A673 (cell line): ENCODE results near the gene CLDN18. TPM values are rescaled to one million over a fixed set of nuclear protein-coding genes. Genes with fewer than 3 reads are reported as not detected.

Experiments used
- BruUV-seq: library from RNA; stranded (reverse); fragments of 400-500 nt; replicated peaks from 2 replicates; lab custom pipeline; 2021; lab: Mats Ljungman, UMichigan
- CTCF ChIA-PET: fragments of 300-600 bp; sonication (Branson Sonifier 250); formaldehyde crosslinking; loops from one replicate; lab custom pipeline; 2022; ENCODE audit warnings: antibody characterized with exemption; lab: Charles Lee
- POLR2A ChIA-PET: fragments of 300-600 bp; sonication (Branson Sonifier 250); formaldehyde crosslinking; loops from one replicate; lab custom pipeline; 2022; ENCODE audit warnings: antibody characterized with exemption; ENCODE audit not compliant: low non-redundant PET; lab: Charles Lee
- DNase-seq: peaks from one replicate; pipeline ENCODE4 v3.0.0-alpha.2; 2015; ENCODE audit warnings: low spot score
- H3K27ac ChIP-seq: fragments of 200-600 bp; sonication (generic); 2 replicates; pipeline ENCODE4 v1.5.1; 2016; ENCODE audit warnings: mixed run types, low read depth, mild to moderate bottlenecking, mixed read lengths, antibody characterized with exemption, low read length; ENCODE audit not compliant: poor library complexity, severe bottlenecking
- H3K27me3 ChIP-seq: fragments of 200-600 bp; sonication (generic); replicated peaks from 2 replicates; pipeline ENCODE4 v1.6.1; 2017; ENCODE audit warnings: mixed run types, low read depth, mild to moderate bottlenecking, mixed read lengths, antibody characterized with exemption, low read length; ENCODE audit not compliant: insufficient read depth, poor library complexity
- H3K36me3 ChIP-seq: fragments of 200-600 bp; sonication (generic); 2 replicates; pipeline ENCODE4 v1.6.1; 2016; ENCODE audit warnings: mixed run types, mild to moderate bottlenecking, mixed read lengths, antibody characterized with exemption, low read length; ENCODE audit not compliant: insufficient read depth, poor library complexity, severe bottlenecking
- H3K4me1 ChIP-seq: fragments of 200-600 bp; sonication (generic); 2 replicates; pipeline ENCODE4 v1.6.1; 2017; ENCODE audit warnings: mixed run types, mild to moderate bottlenecking, mixed read lengths, antibody characterized with exemption, low read length; ENCODE audit not compliant: insufficient read depth, poor library complexity, severe bottlenecking
- H3K4me3 ChIP-seq: fragments of 200-600 bp; sonication (generic); 2 replicates; pipeline ENCODE4 v1.5.1; 2016; ENCODE audit warnings: low read depth, mixed run types, mild to moderate bottlenecking, mixed read lengths, low read length; ENCODE audit not compliant: poor library complexity, severe bottlenecking
- H3K9me3 ChIP-seq: fragments of 200-600 bp; sonication (generic); 2 replicates; pipeline ENCODE4 v1.6.1; 2016; ENCODE audit warnings: mixed run types, low read depth, mild to moderate bottlenecking, mixed read lengths, antibody characterized with exemption, low read length; ENCODE audit not compliant: poor library complexity, severe bottlenecking
- EZH2 ChIP-seq: fragments of 200-600 bp; sonication (generic); IDR thresholded peaks from 2 replicates; pipeline ENCODE4 v1.6.1; 2017; ENCODE audit warnings: borderline replicate concordance, low read depth, mild to moderate bottlenecking, mixed read lengths, antibody characterized with exemption, low read length; ENCODE audit not compliant: poor library complexity, severe bottlenecking
- intact Hi-C: fragments of 100-400 bp; cut with micrococcal nuclease; formaldehyde crosslinking; loops from one replicate; pipeline ENCODE4 v1.10.0; 2022; ENCODE audit not compliant: unreplicated experiment
- total RNA-seq: library from RNA; stranded (reverse); gene quantifications from 2 replicates; pipeline ENCODE4 v1.2.3, GENCODE V29; 2021
- TF ChIP-seq, protein P1 (sequence below): fragments of 300-800, 200-600 bp; sonication (generic); conservative IDR thresholded peaks from 2 replicates; pipeline ENCODE4 v1.5.1; 2017; ENCODE audit warnings: low read depth, mild to moderate bottlenecking, antibody characterized with exemption, low read length, moderate library complexity, mixed read lengths

The CLDN18 gene
- total RNA-seq, 1 experiment from 2014 or later, result not detected

DNA sequence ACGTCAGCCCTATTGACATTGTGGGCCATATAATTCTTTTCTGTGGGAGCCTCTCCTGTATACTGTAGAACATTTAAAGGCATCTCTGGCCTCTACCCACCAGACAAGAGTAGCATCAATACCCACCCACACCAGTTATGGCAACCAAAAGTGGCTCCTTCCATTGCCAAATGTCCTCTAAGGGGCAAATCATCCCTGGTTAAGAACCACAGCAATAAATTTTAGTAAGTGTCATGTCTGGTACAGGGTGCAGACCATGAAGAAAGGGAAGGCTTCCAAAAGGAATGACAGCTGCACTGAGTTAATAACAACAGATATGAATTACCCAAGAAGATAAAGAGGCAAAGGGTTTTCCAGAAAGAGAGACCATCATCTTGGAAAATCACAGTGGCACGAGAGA is 6.9 kb upstream of the CLDN18 start:
- Histone ChIP-seq H3K27me3 (peaks cover 9% of the 10 kb centered on the region), H3K4me3 (no peak overlapping the region), H3K4me1 (no peaks in the 10 kb centered on the region), H3K36me3 (no peaks in the 10 kb centered on the region), H3K27ac (no peak overlapping the region), H3K9me3 (no peaks in the 10 kb centered on the region)
- no TSS peak for BruUV-seq
- no peak for DNase-seq
- ChIA-PET POLR2A (no interaction called here), CTCF (no interaction called here)
- intact Hi-C loops, result no loop called here
- TF ChIP-seq, protein P1, sequence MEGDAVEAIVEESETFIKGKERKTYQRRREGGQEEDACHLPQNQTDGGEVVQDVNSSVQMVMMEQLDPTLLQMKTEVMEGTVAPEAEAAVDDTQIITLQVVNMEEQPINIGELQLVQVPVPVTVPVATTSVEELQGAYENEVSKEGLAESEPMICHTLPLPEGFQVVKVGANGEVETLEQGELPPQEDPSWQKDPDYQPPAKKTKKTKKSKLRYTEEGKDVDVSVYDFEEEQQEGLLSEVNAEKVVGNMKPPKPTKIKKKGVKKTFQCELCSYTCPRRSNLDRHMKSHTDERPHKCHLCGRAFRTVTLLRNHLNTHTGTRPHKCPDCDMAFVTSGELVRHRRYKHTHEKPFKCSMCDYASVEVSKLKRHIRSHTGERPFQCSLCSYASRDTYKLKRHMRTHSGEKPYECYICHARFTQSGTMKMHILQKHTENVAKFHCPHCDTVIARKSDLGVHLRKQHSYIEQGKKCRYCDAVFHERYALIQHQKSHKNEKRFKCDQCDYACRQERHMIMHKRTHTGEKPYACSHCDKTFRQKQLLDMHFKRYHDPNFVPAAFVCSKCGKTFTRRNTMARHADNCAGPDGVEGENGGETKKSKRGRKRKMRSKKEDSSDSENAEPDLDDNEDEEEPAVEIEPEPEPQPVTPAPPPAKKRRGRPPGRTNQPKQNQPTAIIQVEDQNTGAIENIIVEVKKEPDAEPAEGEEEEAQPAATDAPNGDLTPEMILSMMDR, result no peak
- no peak for TF ChIP-seq EZH2

DNA sequence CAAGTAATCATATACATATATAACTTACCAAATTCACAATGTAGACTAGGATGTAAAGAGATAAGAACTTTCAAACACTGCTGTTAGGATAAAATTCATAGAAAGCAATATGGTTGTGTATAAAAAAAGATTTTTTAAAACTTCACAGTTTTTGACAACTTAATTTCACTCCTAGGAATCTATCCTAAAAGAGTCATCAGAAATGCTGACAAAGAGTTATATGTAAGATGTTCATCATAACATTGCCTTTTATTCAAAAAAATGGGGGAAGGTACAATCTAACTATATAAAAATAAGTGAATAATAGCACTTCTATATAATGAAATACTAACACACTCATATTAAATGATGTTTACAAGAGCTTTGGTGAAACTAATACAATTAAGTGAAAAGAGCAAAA is 4.3 kb upstream of the CLDN18 start:
- POLR2A ChIA-PET, result no interaction called here
- Histone ChIP-seq H3K4me1 (no peaks in the 10 kb centered on the region), H3K36me3 (no peaks in the 10 kb centered on the region), H3K27me3 (peaks cover 6% of the 10 kb centered on the region), H3K27ac (no peak overlapping the region), H3K4me3 (no peak overlapping the region), H3K9me3 (no peaks in the 10 kb centered on the region)
- TF ChIP-seq EZH2, result no peak
- TF ChIP-seq, protein P1, result no peak
- intact Hi-C loops, result no loop called here
- CTCF ChIA-PET, result no interaction called here
- BruUV-seq, result no TSS peak
- DNase-seq, result no peak

DNA sequence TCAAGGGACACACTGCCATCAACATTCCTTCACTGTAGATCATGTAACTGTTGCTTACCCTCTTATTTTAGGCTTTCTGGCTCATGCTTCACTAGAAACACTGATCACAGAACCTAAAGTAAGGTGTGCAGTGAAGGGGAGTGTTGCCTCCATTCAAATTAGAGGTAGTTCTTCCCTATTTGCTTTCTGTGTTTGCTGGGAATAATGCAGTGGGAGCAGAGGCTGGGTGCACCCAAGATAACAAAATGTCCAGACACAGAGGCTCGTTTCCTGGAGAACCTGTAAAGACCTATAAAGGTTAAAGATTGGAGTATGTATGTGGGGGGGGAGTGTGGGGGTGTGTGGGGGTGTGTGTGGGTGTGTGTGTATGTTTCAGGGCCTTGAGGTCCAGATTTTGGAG is 2.1 kb upstream of the CLDN18 start:
- no TSS peak for BruUV-seq
- H3K27me3 ChIP-seq, result peaks cover 6% of the 10 kb centered on the region
- H3K27ac ChIP-seq, result no peak overlapping the region
- no peaks in the 10 kb centered on the region for H3K36me3 ChIP-seq
- H3K9me3 ChIP-seq, result no peaks in the 10 kb centered on the region
- intact Hi-C loops, result no loop called here
- CTCF ChIA-PET, result no interaction called here
- TF ChIP-seq, protein P1, result no peak
- TF ChIP-seq EZH2, result no peak
- no peak for DNase-seq
- no peak overlapping the region for H3K4me3 ChIP-seq
- no peaks in the 10 kb centered on the region for H3K4me1 ChIP-seq
- POLR2A ChIA-PET, result no interaction called here
